HK-2 (cell line): Measurements from ENCODE around the gene DHRS2.
"Not testable (repeated sequence)": the region's sequence is repeated elsewhere in the genome, so short reads cannot be mapped to it uniquely, and the experiment has no call there.

Experiments
- DNase-seq: peaks from one replicate; pipeline ENCODE4 v3.0.0-alpha.2; 2018; ENCODE audit not compliant: unreplicated experiment

Gene DHRS2

DNA sequence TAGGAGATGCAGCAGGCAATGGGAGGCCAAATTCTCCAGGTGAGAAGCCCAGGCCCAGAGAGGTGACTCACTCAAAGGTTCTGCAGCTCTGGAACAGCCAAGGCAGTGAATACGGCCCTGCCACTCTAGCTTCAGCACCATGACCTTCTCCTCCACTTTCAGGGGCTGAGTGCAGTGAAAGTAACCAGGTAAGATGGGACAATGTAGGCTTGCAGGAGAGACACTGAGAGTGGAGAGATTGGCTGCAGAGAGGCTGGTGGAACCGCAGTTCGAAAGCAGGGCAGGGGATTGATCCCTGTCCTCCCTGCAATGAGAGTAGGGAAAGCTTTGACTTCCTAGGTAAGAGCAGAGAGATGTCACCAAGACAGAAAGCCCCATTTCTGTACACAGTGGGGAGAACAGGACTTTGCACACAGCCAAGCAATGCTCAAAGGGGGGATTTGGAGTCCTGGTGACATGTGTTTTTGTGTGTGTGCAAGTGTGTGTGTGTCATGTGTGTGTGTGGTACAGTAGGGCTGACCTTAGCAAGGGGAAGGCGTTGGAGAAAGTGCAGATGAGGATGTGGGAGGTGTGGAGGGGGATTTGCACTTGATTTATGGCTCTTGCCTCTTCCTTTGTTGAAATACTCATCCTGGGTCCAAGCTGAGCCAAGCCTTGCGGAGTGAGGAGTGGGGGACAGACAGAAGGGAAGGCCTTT, 12.7 kb downstream of the DHRS2 start:
- no peak for DNase-seq

DNA sequence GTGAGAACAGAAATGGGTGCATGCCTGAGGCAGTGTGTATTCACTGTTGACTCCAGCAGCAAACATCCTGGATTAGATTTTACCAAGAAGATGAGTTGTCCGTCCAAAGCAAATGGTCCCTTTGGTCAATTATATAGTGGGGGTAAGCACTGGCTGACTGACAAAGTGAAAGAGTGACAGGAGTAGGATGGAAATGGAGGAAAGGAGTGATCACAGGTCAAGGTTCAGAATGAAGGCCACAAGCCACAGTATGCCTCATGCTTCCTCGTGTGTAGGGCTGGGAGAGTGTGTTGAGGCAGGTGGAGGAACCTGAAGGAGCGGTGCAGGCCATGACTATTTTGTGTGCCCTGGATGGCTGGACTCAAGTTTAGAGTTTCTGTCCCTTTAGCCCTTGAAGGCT, 14.3 kb downstream of the DHRS2 start:
- no peak for DNase-seq

DNA sequence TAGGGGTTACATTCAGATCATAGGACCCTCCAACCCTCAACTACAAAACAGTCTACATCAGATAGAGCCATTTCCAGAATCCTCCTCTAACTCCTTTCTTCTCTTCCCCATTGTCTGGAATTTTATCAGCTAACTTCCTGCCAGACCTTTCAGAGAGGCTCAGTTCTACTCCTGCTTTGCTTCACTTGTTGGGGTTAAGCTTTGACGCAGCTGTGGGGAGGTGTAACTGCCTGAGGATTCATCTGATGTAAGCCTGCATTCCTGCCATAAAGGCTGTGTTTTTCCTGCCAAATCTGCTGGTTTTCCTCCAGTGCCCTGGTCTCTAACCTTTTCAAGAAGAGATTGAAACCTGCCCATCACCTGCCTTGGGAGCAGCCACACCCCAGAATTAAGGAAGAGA, 16.9 kb downstream of the DHRS2 start:
- DNase-seq, result no peak

DNA sequence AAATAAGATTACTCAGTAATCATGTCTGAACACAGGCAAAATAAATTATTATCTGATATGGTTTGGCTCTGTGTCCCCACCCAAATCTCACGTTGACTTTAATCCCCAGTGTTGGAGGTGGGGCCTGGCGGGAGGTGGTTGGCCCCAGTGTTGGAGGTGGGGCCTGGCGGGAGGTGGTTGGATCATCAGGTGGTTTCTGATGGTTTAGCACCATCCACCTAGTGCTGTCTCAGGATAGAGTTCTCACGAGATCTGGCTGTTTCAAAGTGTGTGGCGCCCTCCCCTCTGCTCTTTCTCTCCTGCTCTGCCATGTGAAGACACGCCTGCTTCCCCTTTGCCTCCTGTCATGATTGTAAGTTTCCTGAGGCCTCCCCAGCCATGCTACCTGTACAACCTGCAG, 18.1 kb downstream of the DHRS2 start:
- DNase-seq, result no peak

DNA sequence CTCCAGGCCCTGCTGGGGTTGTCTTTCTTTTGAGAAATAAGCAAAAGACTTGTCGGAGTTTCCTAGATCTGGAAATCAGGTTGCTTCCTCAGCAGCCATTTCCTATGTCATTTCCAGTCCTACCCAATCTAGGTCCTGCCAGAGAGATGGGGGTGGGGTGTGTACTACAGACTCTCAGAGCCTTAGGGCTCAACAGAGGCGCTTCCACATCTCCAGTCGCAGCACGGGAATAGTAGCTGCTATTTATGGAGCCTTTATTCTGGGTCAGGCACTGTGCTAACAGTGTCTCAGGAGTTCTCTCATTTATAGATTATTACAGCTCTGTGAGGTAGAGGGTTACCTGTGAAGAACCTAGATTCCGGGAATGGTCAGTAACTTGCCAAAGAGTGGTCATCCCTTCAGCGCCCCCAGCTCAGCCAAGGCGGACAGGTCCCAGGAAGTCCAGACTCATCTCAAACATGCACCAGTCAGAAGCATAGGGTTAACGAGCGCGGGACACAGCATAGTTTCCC, 21.9 kb downstream of the DHRS2 start:
- no peak for DNase-seq

DNA sequence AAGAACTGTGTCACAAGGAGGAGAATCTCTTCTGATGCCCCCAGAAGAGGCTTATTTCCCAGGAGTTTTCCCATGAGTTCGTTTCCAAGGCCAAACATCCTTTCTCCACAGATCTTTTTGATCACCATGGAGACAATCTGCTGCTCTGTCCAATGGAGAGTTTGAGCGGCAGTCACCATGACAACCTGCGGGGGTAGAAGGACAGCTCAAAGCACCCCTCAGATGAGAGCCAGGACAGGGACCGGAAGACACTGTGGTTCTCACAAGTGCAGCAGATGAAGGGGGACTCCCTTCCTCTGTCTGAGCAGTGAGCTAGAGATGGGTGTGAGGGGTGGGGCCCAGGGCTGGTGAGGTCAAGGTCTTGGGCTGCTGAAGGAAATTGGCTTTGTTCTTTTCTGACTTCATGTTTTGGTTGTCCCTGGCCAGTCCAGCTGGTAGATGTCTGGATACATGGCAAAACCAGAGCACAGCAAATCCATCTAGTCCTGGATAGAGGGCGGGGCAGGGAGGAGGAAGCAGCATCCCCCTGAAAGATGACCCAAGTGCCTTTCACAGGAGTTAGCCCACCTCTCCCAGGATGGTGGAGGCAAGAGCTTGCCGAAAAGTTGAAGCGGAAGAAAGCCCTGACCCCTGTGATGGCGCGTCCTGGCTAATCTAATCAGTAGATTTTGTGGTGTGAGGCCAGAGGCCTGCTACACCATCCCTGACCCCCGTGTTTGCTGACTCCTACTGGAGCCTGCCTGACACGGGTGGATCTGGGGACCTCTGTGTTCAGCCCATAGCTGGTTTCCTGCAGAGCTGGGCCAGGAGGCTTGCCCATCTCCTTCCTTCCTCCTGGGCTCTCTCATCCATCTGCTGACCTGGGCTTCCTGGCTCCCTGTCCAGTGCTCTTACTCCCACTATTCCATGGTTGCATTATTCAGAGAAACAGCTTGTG, 24.4 kb downstream of the DHRS2 start:
- DNase-seq, result no peak

DNA sequence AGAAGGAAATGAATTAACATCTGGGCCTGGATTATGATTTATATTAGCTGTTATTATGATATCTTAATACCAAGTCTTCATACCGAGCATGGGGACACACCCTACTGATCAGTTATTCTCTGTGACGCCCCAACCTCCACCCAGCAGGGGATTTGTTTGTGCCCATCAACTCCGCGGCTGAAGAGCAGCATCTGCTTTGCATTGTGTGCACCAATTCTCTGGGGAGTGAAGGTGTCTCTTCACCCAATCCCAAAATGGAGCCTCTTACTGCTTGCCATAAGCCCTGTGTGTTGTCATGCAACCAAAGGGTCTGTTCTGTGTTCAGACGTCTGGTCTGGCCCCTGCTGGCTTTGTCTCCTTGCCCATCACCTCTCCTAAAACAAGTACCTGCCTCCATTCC, 25.4 kb downstream of the DHRS2 start:
- DNase-seq, result no peak

DNA sequence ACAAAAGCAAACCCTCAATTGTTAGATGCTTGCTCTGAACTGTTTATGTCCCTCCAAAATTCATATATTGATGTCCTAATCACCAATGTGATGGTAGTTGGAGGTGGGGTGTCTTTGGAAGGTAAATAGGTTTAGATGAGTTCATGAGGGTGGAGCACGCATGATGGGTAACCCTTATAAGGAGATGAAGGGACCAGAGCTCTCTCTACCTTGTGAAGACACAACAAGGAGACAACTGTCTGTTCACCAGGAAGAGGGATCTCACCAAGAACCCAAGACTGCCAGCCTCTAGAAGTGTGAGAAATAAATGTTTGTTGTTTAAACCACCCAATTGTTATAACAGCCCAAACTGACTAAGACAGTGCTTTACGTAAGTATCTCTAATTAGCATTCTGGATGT, 27.0 kb downstream of the DHRS2 start:
- no peak for DNase-seq

DNA sequence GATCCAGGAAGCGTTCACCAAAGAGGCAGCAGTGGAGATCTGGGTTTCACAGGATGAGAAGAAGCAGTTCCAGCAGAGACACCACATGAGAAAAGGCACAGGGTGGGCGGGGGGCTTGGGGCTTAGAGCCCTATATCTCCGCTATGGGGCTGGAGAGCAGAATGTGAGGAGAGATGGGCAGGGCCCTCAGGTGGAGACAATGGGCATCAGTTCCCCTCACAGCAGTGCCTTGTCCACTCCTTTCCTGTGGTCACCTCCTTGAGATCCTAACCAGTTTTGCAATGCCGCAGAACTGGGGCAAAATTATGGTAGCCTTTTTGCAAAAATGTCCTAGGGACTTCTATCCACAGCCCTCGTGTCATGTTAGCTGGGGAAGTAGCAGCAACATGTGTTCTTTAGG, 27.5 kb downstream of the DHRS2 start:
- no peak for DNase-seq

DNA sequence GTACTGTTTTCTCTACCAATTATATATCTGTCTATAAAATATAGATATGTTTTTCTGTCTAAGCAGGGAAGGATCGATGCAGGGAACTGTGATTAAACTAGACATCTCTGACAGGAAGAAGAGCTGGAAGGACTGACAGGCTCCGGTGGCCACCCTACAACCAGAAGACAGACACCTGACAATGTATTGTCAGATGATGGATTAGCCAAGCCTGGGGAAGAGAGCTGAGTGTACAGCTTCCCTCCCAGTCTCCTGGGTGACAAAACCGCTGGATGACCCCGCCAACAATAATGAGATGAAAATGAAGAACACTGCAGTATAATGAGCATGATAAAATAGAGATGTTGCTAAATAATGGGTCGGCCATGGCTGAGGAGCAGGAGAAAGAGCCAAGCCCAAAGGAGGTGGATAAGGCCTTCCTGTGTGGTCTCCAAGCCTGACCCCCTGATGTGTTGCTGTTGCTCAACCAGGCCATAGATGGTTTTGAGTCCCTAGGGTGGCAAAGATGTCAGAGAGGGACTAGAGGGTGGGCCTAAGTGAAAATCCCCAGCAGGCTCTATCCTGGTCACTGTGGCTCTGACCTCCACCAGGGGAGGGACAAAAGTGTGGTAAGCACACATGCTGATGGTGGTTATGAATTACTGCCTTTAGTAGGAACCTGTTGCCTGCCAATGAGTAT, 28.2 kb downstream of the DHRS2 start:
- no peak for DNase-seq

DNA sequence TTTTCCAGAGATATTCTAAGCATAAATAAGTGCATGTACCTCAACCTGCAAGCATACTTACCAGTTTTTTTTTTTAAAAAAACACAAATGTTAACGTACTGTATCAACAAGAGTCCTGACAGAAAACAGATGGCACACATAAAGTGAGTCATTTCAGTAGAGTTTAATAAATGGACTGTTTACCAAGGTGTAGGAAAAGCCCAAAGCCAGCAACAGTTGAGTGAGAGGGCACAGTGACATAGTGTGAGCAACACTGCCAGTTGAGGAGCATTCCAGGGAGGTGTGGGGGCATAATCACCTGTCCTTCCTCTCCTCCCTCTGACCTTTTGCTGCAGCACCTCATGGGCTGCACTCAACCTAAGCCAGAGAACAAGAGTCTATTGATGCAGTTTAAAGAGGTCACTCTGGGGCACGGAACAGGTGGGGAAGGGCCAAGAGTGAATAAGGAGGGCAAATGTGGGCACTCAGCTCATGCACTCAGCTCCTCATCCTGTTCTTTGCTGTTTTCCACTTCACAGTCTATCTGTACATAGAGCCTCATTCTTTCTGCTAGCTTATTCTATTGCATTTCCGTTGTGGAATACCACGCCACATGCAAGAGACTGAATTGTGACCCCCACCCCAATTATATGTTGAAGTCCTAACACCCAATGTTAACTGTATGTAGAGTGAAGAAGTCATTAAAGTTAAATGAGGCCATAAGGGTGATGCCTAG, 29.3 kb downstream of the DHRS2 start:
- DNase-seq, result no peak

DNA sequence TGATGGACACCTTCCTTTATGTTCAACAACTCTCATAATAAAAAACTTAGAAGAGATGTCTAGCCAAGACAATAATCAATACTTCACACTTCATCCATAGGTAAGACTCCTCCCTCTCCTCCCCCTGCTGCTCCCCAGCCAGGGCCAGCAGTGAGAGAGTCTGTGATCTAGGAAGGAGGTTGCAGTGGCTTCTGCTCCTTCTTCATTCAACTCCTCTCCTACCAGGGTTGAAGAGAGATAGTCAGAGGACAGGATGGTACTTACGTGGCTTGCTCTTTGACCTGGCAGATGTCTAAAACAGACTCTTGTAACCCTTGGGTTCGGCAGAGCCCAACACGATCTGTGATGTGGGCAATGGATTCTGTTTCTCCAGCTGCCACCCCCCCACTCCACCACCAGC, 31.0 kb downstream of the DHRS2 start:
- no peak for DNase-seq

DNA sequence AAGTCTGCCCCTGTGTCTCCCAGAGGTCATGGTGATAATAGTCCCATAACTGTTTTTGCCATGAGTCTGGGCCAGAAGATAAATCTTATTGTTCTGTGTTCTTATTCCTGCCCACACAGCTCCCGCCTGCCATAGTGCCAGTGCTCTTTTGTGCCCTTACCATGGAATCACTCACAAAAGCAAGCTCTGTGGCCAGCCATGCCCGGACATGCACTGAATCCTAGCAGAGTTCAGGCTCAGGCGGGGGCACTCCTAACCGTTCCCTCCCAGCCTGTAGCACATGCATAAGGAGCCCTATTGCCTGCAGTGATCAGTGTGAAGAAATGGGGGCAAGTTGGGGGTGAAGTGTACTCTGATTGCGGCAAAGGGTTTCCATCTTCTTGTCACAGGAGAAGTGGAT, 33.3 kb downstream of the DHRS2 start:
- no peak for DNase-seq

DNA sequence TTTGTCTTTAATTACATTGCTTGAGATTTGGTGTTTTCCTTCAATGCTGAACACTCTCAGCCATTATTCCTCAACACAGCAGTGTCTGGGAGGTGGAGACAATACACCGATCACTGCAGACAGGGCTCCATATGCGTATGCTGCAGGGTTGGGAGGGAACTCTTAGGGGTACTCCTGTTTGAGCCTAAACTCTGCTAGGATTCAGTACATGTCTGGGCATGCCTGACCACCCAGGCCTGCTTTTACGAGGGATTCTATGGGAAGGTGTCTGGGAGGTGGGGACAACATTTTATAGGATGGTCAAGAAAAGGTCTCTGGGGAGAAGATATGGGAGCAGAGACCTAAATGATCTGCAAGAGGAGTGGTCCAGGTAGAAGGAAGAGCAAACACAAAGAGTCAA, 34.3 kb downstream of the DHRS2 start:
- no peak for DNase-seq

DNA sequence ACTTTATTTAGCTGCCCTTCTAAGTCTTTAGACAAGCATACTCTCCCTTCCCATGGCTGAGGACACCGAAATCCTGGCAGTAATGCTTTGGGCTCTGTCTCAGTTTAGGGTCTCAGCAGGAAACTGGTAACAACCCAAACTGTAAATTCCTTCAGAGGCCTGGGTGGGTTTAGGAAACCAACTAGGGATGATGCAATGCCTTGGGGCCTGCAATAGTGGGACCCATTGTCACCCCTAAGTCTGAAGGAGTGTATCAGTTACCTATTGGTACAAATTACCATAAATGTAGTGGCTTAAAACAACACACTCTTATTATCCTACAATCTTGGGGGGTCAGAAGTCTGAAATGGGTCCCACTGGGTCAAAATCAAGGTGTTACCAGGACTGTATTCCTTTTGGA, 36.0 kb downstream of the DHRS2 start:
- DNase-seq, result no peak

DNA sequence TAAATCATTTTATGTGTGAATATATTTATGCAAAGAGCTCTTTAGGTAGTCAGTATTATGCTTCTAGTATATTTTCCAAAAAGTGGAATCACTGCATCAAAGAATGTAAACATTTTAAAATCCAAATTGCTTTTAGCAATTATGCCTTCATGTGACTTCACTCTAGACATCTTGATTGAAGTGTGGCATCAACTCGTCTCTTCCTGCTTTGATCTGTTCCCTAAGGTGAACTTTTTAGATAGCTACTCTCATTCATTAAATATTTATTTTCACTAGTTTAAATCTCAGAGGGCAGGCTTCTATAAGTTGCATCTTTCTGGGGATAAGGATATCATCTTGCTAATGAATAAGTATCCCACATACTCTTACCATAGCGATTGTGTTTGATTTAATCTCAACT, 39.2 kb downstream of the DHRS2 start:
- no peak for DNase-seq

DNA sequence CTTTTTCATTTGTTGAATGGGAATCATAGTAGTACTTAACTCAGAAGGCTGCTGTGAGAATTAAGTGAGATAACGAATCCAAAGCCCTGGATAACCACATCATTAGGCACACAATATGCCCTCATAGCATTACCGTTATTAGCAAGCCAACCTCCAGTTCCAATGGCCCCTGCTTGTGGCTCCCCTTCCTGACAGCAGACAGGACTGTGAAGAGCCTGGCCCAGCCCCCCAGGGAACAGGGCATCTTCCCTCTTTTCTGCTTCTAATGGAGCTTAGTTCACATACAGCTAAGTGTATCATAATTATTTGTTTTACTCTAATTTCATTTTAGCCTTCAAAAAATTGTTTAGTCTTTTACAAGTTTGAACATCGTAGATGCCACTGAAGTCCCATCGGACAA, 39.7 kb downstream of the DHRS2 start:
- no peak for DNase-seq

DNA sequence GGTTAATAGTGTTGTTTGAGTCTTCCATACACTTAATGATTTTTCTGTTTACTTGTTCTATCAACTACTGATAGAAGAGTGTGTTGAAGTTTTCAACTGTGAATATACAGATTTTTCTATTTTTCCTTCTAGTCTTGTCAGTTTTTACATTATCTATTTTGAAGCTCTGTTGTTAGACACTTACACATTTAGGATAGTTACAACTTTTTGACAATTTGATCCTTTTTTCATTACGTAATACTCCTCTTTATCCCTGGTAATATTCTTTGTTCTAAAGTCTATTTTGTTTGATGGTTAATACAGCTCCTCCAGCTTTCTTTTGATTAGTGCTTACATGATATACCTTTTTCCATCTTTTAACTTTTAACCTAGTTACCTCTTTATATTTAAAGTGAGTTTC, 45.2 kb downstream of the DHRS2 start:
- no peak for DNase-seq

DNA sequence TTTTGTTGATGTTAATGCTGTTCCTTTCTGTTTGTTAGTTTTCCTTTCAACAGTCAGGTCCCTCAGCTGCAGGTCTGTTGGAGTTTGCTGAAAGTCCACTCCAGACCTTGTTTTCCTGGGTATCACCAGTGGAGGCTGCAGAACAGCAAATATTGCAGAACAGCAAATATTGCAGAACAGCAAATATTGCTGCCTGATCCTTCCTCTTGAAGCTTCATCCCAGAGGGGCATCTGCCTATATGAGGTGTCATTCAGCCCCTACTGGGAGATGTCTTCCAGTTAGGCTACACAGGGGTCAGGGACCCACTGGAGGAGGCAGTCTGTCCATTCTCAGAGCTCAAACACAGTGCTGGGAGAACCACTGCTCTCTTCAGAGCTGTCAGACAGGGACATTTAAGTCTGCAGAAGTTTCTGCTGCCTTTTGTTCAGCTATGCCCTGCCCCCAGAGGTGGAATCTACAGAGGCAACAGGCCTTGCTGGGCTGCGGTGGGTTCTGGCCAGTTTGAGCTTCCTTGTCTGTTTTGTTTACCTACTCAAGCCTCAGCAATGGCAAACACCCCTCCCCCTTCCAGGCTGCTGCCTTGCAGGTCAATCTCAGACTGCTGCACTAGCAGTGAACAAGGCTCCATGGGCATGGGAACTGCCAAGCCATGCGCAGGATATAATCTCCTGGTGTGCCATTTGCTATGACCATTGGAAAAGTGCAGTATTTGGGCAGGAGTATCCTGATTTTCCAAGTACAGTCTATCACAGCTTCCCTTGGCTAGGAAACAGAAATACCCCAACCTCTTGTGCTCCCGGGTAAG, 53.7 kb downstream of the DHRS2 start:
- DNase-seq, result not testable (repeated sequence)

DNA sequence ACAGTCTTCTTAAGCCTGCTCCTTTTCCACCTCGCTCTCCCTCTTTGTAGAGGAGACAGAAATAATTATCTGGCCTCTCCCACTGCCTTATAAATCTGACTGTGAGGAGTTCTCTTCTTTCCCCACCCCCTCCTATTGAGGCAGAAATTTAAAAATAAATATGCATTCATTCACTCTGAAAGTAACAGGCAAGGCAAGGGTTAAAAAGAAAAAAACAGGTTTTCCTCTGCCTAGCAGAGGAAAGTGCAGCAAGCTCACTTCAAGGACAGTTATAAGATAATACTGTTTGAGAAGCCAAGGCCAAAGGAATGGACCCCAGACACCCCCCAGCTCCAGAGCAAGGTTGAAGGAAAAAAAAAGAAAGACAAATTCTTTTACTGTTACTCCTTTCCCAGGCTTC, 56.3 kb downstream of the DHRS2 start:
- no peak for DNase-seq

DNA sequence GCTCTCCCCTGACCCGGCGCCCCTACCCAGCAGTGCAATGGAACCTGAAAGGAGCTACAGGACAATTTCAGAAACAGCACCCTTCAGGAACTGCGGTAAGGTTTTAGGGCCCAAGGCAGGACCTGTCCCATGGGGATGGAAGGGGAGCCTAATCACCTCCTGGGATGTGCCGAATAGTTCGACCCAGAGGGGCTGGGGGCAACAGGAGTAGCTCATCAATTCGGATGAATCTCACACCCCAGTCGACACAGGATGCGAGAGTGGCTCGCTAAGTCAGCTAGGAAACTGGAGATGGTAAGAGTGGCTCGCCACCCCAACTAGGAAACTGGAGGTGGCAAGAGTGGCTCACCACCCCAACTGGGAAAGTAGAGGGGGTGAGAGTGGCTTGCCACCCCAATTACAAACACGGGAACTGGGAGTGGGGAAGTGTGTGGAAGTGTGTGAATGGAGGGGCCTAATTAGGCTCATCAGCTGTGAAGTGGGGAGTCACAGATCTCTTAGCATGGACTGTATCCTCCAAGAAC, 57.1 kb downstream of the DHRS2 start:
- DNase-seq, result no peak
